HEK293 (cell line): ENCODE measurements around the gene SHROOM4.
A peak's percentile ranks its signal among the peaks of the same experiment; 100 is the strongest.

Experiments used
- CTCF ChIA-PET: fragments of 350-600 bp; formaldehyde crosslinking; extraction: SDS; loops from one replicate; lab custom pipeline; 2021; ENCODE audit warnings: antibody characterized with exemption; lab: Yijun Ruan, JAX
- POLR2A ChIA-PET: fragments of 300-600 bp; formaldehyde crosslinking; extraction: SDS; loops from one replicate; lab custom pipeline; 2020; ENCODE audit warnings: antibody characterized with exemption, inconsistent platforms; lab: Yijun Ruan, JAX
- H3K27ac ChIP-seq: fragments of 200-500 bp; sonication (Bioruptor generic); 2 replicates; pipeline ENCODE4 v1.5.1; 2014; ENCODE audit warnings: low read depth, low read length, control low read depth, inconsistent platforms; ENCODE audit errors: extremely low read depth
- H3K36me3 ChIP-seq, 2 experiments: fragments of 200-500 bp in 1 of 2; sonication (Bioruptor generic) in 1 of 2; 1 replicate in 1 of 2; 2 replicates in 1 of 2; pipeline ENCODE4 v1.5.1; 2014 to 2017; ENCODE audit warnings: inconsistent platforms in 2 of 2, low read length in 2 of 2; ENCODE audit not compliant: control insufficient read depth in 2 of 2, insufficient read depth in 1 of 2
- H3K4me1 ChIP-seq: fragments of 200-500 bp; sonication (Bioruptor generic); 2 replicates; pipeline ENCODE4 v1.5.1; 2014; ENCODE audit warnings: mild to moderate bottlenecking, low read length, inconsistent platforms; ENCODE audit not compliant: control insufficient read depth, insufficient read depth
- H3K4me3 ChIP-seq: 2 replicates; pipeline ENCODE4 v1.5.1; 2011; ENCODE audit warnings: low read depth, mild to moderate bottlenecking, control low read depth, low read length, moderate library complexity
- H3K9me3 ChIP-seq: fragments of 200-500 bp; sonication (Bioruptor generic); 2 replicates; pipeline ENCODE4 v1.5.1; 2014; ENCODE audit warnings: low read depth, low read length, inconsistent platforms; ENCODE audit not compliant: control insufficient read depth, insufficient read depth
- MEIS1 ChIP-seq: sonication (generic); formaldehyde crosslinking; IDR thresholded peaks from 2 replicates; pipeline ENCODE4 v1.8.1; 2022; ENCODE audit warnings: missing genetic modification reagents, mild to moderate bottlenecking, borderline replicate concordance
- MYNN ChIP-seq: fragments of 450-650 bp; formaldehyde crosslinking; IDR thresholded peaks from 2 replicates; pipeline ENCODE4 v1.5.1; 2016; ENCODE audit warnings: missing biosample characterization, missing genetic modification characterization, borderline replicate concordance
- MZF1 ChIP-seq: fragments of 450-650 bp; formaldehyde crosslinking; IDR thresholded peaks from 2 replicates; pipeline ENCODE4 v1.5.1; 2017; ENCODE audit warnings: missing biosample characterization, missing genetic modification characterization, borderline replicate concordance
- SP7 ChIP-seq: fragments of 450-650 bp; formaldehyde crosslinking; IDR thresholded peaks from 2 replicates; pipeline ENCODE4 v1.5.1; 2016; ENCODE audit warnings: missing biosample characterization, missing genetic modification characterization
- ZBTB21 ChIP-seq: fragments of 450-650 bp; formaldehyde crosslinking; IDR thresholded peaks from 2 replicates; pipeline ENCODE4 v1.5.1; 2017; ENCODE audit warnings: missing biosample characterization, missing genetic modification characterization
- ZNF121 ChIP-seq: fragments of 450-650 bp; formaldehyde crosslinking; IDR thresholded peaks from 2 replicates; pipeline ENCODE4 v1.5.1; 2016; ENCODE audit warnings: missing biosample characterization, missing genetic modification characterization
- ZNF132 ChIP-seq: fragments of 450-650 bp; formaldehyde crosslinking; IDR thresholded peaks from 2 replicates; pipeline ENCODE4 v1.5.1; 2017; ENCODE audit warnings: missing biosample characterization, missing genetic modification characterization, borderline replicate concordance
- ZNF214 ChIP-seq: fragments of 450-650 bp; formaldehyde crosslinking; IDR thresholded peaks from 2 replicates; pipeline ENCODE4 v1.5.1; 2017; ENCODE audit warnings: missing biosample characterization, mild to moderate bottlenecking, missing genetic modification characterization, borderline replicate concordance
- ZNF266 ChIP-seq: fragments of 450-650 bp; formaldehyde crosslinking; IDR thresholded peaks from 2 replicates; pipeline ENCODE4 v1.5.1; 2016; ENCODE audit warnings: missing biosample characterization, missing genetic modification characterization, low read depth
- ZNF311 ChIP-seq: fragments of 450-650 bp; formaldehyde crosslinking; IDR thresholded peaks from 2 replicates; pipeline ENCODE4 v1.5.1; 2017; ENCODE audit warnings: missing biosample characterization, missing genetic modification characterization, borderline replicate concordance
- ZNF394 ChIP-seq: fragments of 450-650 bp; formaldehyde crosslinking; IDR thresholded peaks from 2 replicates; pipeline ENCODE4 v1.5.1; 2016; ENCODE audit warnings: missing biosample characterization, missing genetic modification characterization, mild to moderate bottlenecking, moderate library complexity, borderline replicate concordance
- ZNF433 ChIP-seq: fragments of 450-650 bp; formaldehyde crosslinking; IDR thresholded peaks from 2 replicates; pipeline ENCODE4 v1.5.1; 2016; ENCODE audit warnings: missing biosample characterization, missing genetic modification characterization, low read depth
- ZNF530 ChIP-seq: fragments of 450-650 bp; formaldehyde crosslinking; IDR thresholded peaks from 2 replicates; pipeline ENCODE4 v1.5.1; 2016; ENCODE audit warnings: low read depth, missing biosample characterization, missing genetic modification characterization
- ZNF555 ChIP-seq: fragments of 450-650 bp; formaldehyde crosslinking; conservative IDR thresholded peaks from 2 replicates; pipeline ENCODE4 v1.5.1; 2017; ENCODE audit warnings: missing biosample characterization, mild to moderate bottlenecking, missing genetic modification characterization, inconsistent platforms
- ZNF561 ChIP-seq: fragments of 450-650 bp; IDR thresholded peaks from 2 replicates; pipeline ENCODE4 v1.5.1; 2018; ENCODE audit warnings: missing biosample characterization, missing genetic modification characterization, borderline replicate concordance
- ZNF621 ChIP-seq: fragments of 450-650 bp; formaldehyde crosslinking; IDR thresholded peaks from 2 replicates; pipeline ENCODE4 v1.5.1; 2017; ENCODE audit warnings: missing biosample characterization, missing genetic modification characterization
- ZNF658 ChIP-seq: fragments of 450-650 bp; formaldehyde crosslinking; IDR thresholded peaks from 2 replicates; pipeline ENCODE4; 2016; ENCODE audit warnings: missing biosample characterization, missing genetic modification characterization
- ZNF670 ChIP-seq: fragments of 450-650 bp; formaldehyde crosslinking; IDR thresholded peaks from 2 replicates; pipeline ENCODE4 v1.5.1; 2016; ENCODE audit warnings: missing biosample characterization, missing genetic modification characterization, low read depth
- ZNF747 ChIP-seq: fragments of 450-650 bp; formaldehyde crosslinking; IDR thresholded peaks from 2 replicates; pipeline ENCODE4 v1.5.1; 2016; ENCODE audit warnings: missing biosample characterization, missing genetic modification characterization
- ZXDB ChIP-seq: fragments of 450-650 bp; formaldehyde crosslinking; IDR thresholded peaks from 2 replicates; pipeline ENCODE4 v1.5.1; 2016; ENCODE audit warnings: missing biosample characterization, missing genetic modification characterization
- TF ChIP-seq, protein P1 (sequence below): fragments of 450-650 bp; formaldehyde crosslinking; IDR thresholded peaks from 2 replicates; pipeline ENCODE4 v1.5.1; 2016; ENCODE audit warnings: missing biosample characterization, missing genetic modification characterization
- TF ChIP-seq, protein P2 (sequence below): fragments of 450-650 bp; formaldehyde crosslinking; IDR thresholded peaks from 2 replicates; pipeline ENCODE4 v1.5.1; 2016; ENCODE audit warnings: missing biosample characterization, missing genetic modification characterization
- TF ChIP-seq, protein P3 (sequence below): sonication (generic); formaldehyde crosslinking; IDR thresholded peaks from 2 replicates; pipeline ENCODE4 v1.8.1; 2022; ENCODE audit warnings: mild to moderate bottlenecking, moderate library complexity, missing genetic modification reagents

SHROOM4 gene

DNA sequence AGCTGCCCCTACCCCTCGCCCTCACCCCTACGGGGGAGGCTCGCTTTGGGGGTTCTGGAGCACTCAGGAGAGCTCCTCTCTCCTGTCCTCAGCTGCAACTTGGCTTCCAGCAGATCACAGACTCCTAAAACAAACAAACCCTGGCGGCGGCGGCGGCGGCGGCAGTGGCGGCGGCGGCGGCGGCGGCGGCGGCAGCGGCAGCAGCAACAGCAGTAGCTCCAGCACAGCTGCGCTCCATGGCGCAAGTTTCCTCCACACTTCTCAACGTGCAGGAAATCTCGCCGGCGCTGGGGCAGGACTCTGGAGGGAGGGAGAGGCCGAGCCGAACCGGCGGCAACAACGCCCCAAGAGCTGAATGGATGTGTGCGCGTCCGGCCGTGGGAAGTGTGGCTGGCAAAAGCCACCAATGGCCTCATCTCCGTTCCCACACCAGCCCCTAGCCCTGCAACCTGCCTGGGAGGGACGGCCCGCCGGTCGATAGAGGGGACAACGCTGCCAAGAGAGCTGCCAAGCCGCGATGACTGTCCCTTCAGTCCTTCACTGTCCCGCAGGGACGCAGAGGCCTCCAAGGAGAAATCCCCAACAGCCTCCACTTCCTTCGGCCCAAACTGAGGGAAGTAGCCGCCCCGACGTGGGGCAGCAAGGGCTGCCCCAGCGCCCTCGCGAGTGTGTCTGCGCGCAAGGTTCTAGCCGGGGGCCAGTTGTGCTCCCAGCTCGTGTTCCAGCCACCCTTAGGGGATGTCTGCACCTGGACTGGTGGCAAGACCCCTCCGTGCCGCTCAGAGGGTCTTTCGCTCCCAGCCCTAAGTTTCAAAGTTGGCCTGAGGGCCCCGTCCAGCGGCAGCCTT lies 775 bp downstream of the SHROOM4 start:
- CTCF ChIA-PET, result interaction anchor here (0.7 to 0.8 kb wide), 2 partner anchors 65 to 122 kb away, joined by 3 to 4 read pairs; no protein-coding TSS in a partner anchor
- no peak overlapping the region; the same call in 1 of the 2 replicates for H3K27ac ChIP-seq
- no peaks in the 10 kb centered on the region for H3K36me3 ChIP-seq
- no peaks in the 10 kb centered on the region for H3K4me1 ChIP-seq
- TF ChIP-seq SP7 (tag by site-specific recombination), result no peak
- TF ChIP-seq ZNF214 (tag by site-specific recombination), result no peak
- TF ChIP-seq ZNF530 (tag by site-specific recombination), result 0 out of 2 replicates have a peak, but pooled peaks have one; percentile 19
- TF ChIP-seq ZNF394 (tag by site-specific recombination), result no peak
- no peak for TF ChIP-seq ZNF121 (tag by site-specific recombination)
- POLR2A ChIA-PET, result interaction anchor here (1.5 kb wide), 1 partner anchor 15 kb away, joined by 3 read pairs; no protein-coding TSS in a partner anchor
- peak overlapping the region; percentile 37 for H3K4me3 ChIP-seq
- H3K9me3 ChIP-seq, result no peaks in the 10 kb centered on the region

DNA sequence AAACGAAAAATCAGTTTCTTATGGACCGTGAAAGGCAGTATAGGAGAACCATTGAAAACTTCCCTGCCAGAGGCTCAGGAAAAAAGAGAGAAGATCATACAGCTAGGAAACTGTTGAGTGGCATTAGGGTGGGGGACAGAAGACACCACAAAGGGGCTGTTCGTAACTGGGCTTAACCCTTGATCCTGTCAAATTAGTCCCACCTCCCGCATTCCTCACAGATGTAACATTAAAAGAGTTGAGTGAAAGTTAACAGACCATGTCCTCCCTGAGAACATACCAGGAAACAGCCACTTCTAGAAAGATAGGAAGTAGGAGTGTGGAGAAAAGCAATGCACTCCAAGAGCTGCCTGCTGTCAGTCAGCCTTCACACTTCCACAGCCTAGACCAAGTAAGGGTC lies 8.7 kb downstream of the SHROOM4 start:
- H3K4me1 ChIP-seq, result no peaks in the 10 kb centered on the region
- CTCF ChIA-PET, result no interaction called here
- no peaks in the 10 kb centered on the region for H3K36me3 ChIP-seq
- TF ChIP-seq, protein P1, sequence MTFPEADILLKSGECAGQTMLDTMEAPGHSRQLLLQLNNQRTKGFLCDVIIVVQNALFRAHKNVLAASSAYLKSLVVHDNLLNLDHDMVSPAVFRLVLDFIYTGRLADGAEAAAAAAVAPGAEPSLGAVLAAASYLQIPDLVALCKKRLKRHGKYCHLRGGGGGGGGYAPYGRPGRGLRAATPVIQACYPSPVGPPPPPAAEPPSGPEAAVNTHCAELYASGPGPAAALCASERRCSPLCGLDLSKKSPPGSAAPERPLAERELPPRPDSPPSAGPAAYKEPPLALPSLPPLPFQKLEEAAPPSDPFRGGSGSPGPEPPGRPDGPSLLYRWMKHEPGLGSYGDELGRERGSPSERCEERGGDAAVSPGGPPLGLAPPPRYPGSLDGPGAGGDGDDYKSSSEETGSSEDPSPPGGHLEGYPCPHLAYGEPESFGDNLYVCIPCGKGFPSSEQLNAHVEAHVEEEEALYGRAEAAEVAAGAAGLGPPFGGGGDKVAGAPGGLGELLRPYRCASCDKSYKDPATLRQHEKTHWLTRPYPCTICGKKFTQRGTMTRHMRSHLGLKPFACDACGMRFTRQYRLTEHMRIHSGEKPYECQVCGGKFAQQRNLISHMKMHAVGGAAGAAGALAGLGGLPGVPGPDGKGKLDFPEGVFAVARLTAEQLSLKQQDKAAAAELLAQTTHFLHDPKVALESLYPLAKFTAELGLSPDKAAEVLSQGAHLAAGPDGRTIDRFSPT (tag by site-specific recombination), result no peak
- TF ChIP-seq MYNN, result no peak
- TF ChIP-seq ZNF266, result no peak
- no peak for TF ChIP-seq ZNF214 (tag by site-specific recombination)
- TF ChIP-seq, protein P2, sequence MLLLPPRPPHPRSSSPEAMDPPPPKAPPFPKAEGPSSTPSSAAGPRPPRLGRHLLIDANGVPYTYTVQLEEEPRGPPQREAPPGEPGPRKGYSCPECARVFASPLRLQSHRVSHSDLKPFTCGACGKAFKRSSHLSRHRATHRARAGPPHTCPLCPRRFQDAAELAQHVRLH (tag by site-specific recombination), result no peak
- TF ChIP-seq ZXDB (tag by site-specific recombination), result no peak
- no peak for TF ChIP-seq ZNF433 (tag by site-specific recombination)
- TF ChIP-seq, protein P3, sequence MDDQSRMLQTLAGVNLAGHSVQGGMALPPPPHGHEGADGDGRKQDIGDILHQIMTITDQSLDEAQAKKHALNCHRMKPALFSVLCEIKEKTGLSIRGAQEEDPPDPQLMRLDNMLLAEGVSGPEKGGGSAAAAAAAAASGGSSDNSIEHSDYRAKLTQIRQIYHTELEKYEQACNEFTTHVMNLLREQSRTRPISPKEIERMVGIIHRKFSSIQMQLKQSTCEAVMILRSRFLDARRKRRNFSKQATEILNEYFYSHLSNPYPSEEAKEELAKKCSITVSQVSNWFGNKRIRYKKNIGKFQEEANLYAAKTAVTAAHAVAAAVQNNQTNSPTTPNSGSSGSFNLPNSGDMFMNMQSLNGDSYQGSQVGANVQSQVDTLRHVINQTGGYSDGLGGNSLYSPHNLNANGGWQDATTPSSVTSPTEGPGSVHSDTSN (CRISPR knock-in tag), result no peak
- no peak for TF ChIP-seq ZNF621
- no peak for TF ChIP-seq ZNF670
- no peak for TF ChIP-seq ZNF658
- TF ChIP-seq ZBTB21 (tag by site-specific recombination), result no peak
- TF ChIP-seq ZNF311 (tag by site-specific recombination), result no peak
- no peak for TF ChIP-seq ZNF747 (tag by site-specific recombination)
- TF ChIP-seq ZNF561 (tag by site-specific recombination), result no peak
- TF ChIP-seq ZNF132 (tag by site-specific recombination), result no peak
- no peak for TF ChIP-seq MZF1 (tag by site-specific recombination)
- no peak for TF ChIP-seq ZNF555 (tag by site-specific recombination)
- TF ChIP-seq MEIS1 (CRISPR knock-in tag), result no peak
- H3K9me3 ChIP-seq, result no peaks in the 10 kb centered on the region
- no peak overlapping the region for H3K27ac ChIP-seq
- H3K4me3 ChIP-seq, result no peak overlapping the region
- POLR2A ChIA-PET, result no interaction called here
